GM12801 (cell line): ENCODE results near the gene PARP1.

Source experiments
- CTCF ChIP-seq: IDR thresholded peaks from one replicate; pipeline ENCODE4 v1.5.1; 2011; ENCODE audit warnings: control low read depth; ENCODE audit not compliant: insufficient read length; ENCODE audit errors: extremely low read depth

The PARP1 gene

GRCh38 chr1:226381226-226381998 lies 26.5 kb downstream of the PARP1 start:
- TF ChIP-seq CTCF = no peak

GRCh38 chr1:226378071-226378470 lies 29.8 kb downstream of the PARP1 start:
- TF ChIP-seq CTCF = no peak

GRCh38 chr1:226376300-226376699 lies 31.6 kb downstream of the PARP1 start:
- no peak for TF ChIP-seq CTCF

GRCh38 chr1:226373376-226373775 lies 34.5 kb downstream of the PARP1 start:
- no peak for TF ChIP-seq CTCF

GRCh38 chr1:226372885-226373284 lies 35.0 kb downstream of the PARP1 start:
- no peak for TF ChIP-seq CTCF

- no peak for TF ChIP-seq CTCF
These were observed 35.9 kb downstream of the PARP1 start for GRCh38 chr1:226371866-226372490.

- TF ChIP-seq CTCF = no peak
These were observed 36.7 kb downstream of the PARP1 start for GRCh38 chr1:226371027-226371694.
